Esophagus muscularis mucosa (tissue), 4 donors: Measurements from ENCODE around the gene VAMP5.

Source experiments
- EP300 ChIP-seq: sonication (generic); formaldehyde crosslinking; IDR thresholded peaks from one replicate; pipeline ENCODE4 v1.6.1; 2017; ENCODE audit warnings: antibody characterized with exemption
- POLR2A ChIP-seq: fragments of 450-650 bp; IDR thresholded peaks from one replicate; pipeline ENCODE4 v1.6.1; 2017; ENCODE audit warnings: antibody characterized with exemption, moderate library complexity, mild to moderate bottlenecking, low read depth
- POLR2AphosphoS5 ChIP-seq, 2 donors: sonication (generic); formaldehyde crosslinking; IDR thresholded peaks; one replicate each; pipeline ENCODE4 v1.6.1; 2017; ENCODE audit warnings: antibody characterized with exemption in 2 of 2
- TF ChIP-seq, protein P1 (sequence below), 3 experiments: fragments of 200-600 bp in 2 of 3; fragments of 450-650 bp in 1 of 3; sonication (generic) in 2 of 3; IDR thresholded peaks; one replicate each; pipeline ENCODE4 v1.5.1; 2017 to 2019; ENCODE audit warnings: antibody characterized with exemption in 3 of 3, mild to moderate bottlenecking in 2 of 3, moderate library complexity in 1 of 3

DNA sequence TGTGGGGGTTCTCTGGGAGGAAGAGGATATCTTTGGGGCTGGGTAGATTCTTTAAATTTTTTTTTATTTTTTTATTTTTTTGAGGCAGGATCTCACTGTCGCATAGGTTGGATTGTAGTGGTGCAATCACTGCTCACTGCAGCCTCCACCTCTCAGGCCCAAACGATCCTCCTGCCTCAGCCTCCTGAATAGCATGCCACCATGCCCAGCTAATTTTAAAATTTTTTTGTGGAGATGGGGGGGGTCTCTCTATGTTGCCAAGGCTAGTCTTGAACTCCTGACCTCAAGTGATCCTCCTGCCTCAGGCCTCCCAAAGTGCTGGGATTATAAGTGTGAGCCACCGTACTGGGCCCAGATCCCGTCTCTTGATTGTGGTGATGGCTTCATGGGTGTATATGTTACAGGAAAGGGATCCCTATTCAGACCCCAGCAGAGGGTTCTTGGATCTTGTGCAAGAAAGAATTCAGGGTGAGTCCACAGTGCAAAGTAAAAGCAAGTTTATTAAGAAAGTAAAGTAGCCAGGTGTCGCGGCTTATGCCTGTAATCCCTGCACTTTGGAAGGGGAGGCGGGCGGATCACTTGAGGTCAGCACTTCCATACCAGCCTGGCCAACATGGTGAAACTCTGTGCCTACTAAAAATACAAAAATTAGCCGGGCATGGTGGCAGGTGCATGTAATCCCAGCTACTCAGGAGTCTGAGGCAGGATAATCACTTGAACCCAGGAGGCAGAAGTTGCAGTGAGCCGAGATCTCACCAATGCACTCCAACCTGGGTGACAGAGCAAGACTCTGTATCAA lies 29.7 kb downstream of the VAMP5 start:
- TF ChIP-seq, protein P1, sequence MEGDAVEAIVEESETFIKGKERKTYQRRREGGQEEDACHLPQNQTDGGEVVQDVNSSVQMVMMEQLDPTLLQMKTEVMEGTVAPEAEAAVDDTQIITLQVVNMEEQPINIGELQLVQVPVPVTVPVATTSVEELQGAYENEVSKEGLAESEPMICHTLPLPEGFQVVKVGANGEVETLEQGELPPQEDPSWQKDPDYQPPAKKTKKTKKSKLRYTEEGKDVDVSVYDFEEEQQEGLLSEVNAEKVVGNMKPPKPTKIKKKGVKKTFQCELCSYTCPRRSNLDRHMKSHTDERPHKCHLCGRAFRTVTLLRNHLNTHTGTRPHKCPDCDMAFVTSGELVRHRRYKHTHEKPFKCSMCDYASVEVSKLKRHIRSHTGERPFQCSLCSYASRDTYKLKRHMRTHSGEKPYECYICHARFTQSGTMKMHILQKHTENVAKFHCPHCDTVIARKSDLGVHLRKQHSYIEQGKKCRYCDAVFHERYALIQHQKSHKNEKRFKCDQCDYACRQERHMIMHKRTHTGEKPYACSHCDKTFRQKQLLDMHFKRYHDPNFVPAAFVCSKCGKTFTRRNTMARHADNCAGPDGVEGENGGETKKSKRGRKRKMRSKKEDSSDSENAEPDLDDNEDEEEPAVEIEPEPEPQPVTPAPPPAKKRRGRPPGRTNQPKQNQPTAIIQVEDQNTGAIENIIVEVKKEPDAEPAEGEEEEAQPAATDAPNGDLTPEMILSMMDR (IDR thresholded peaks at IDR 0.05): no peak
- TF ChIP-seq POLR2A (no peak), POLR2AphosphoS5 (IDR thresholded peaks at IDR 0.05) (no peak), EP300 (no peak)
